Stimulated activated CD8-positive, alpha-beta memory T cell treated with anti-CD3 and anti-CD28 coated beads, Interleukin-2, amount 100 ng/mL, for 48 hours (primary cell): ENCODE results near the gene TMEM143.
"Not testable (repeated sequence)": the region's sequence is repeated elsewhere in the genome, so short reads cannot be mapped to it uniquely, and the experiment has no call there.

Experiments used
- DNase-seq, 2 donors: peaks; one replicate each; pipeline ENCODE4 v3.0.0-alpha.2; 2020; ENCODE audit warnings: low read depth in 2 of 2

The TMEM143 gene

GRCh38 chr19:48296963-48297734 is 66.6 kb downstream of the TMEM143 start:
- no peak for DNase-seq

GRCh38 chr19:48295458-48295857 is 68.3 kb downstream of the TMEM143 start:
- no peak for DNase-seq

- no peak for DNase-seq
Measured at GRCh38 chr19:48292798-48293197, 70.9 kb downstream of the TMEM143 start.

- not testable (repeated sequence) for DNase-seq
Measured at GRCh38 chr19:48291489-48291815, 72.3 kb downstream of the TMEM143 start.

GRCh38 chr19:48290771-48291488 is 72.8 kb downstream of the TMEM143 start:
- DNase-seq: peak; percentile 40 to 48

- no peak for DNase-seq
Measured at GRCh38 chr19:48290401-48290770, 73.4 kb downstream of the TMEM143 start.

- DNase-seq: no peak
Measured at GRCh38 chr19:48287748-48288147, 76.0 kb downstream of the TMEM143 start.

- no peak for DNase-seq
Measured at GRCh38 chr19:48284896-48285295, 78.8 kb downstream of the TMEM143 start.

- DNase-seq: no peak
Measured at GRCh38 chr19:48283908-48284307, 79.8 kb downstream of the TMEM143 start.
